GM21528 (cell line): Measurements from ENCODE around the gene RCOR3.
A peak's percentile ranks its signal among the peaks of the same experiment; 100 is the strongest.
"Not testable (repeated sequence)": the region's sequence is repeated elsewhere in the genome, so short reads cannot be mapped to it uniquely, and the experiment has no call there.

Experiments
- ATAC-seq: cut with Tn5 transposase; IDR thresholded peaks from one replicate; pipeline ENCODE4 v1.9.1; 2021; ENCODE audit warnings: mild to moderate bottlenecking, moderate library complexity; ENCODE audit not compliant: unreplicated experiment, low FRiP score

The RCOR3 gene

GRCh38 chr1:211259638-211260126 is 516 bp downstream of the RCOR3 start:
- ATAC-seq, result peak; percentile 15

- ATAC-seq, result peak; percentile 47
Measured at GRCh38 chr1:211260141-211261107, 1.3 kb downstream of the RCOR3 start.

- no peak for ATAC-seq
Measured at GRCh38 chr1:211261229-211261628, 2.1 kb downstream of the RCOR3 start.

GRCh38 chr1:211263022-211263421 is 3.9 kb downstream of the RCOR3 start:
- ATAC-seq, result not testable (repeated sequence)

GRCh38 chr1:211267204-211267857 is 8.2 kb downstream of the RCOR3 start:
- no peak for ATAC-seq

GRCh38 chr1:211279340-211279739 is 20.2 kb downstream of the RCOR3 start:
- no peak for ATAC-seq

DNA sequence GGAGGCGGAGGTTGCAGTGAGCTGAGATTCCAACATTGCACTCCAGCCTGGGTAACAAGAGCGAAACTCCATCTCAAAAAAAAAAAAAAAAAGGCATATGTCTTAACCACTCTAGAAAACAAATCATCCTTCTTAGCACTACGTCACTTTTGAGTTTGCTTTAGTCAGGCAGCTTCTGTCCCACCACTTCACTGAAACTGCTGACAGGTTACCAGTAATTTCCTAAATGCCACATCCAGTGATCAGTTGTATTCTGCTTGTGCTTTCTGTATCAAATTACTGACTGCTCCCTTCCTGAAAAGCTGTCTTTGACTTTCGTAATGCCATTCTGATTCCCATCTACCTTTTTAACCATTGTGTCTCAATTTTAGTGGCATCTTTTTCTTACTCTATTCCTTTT is 21.7 kb downstream of the RCOR3 start:
- ATAC-seq, result no peak

- ATAC-seq, result no peak
Measured at GRCh38 chr1:211281320-211282022, 22.3 kb downstream of the RCOR3 start.

- no peak for ATAC-seq
Measured at GRCh38 chr1:211282023-211282373, 22.8 kb downstream of the RCOR3 start.

DNA sequence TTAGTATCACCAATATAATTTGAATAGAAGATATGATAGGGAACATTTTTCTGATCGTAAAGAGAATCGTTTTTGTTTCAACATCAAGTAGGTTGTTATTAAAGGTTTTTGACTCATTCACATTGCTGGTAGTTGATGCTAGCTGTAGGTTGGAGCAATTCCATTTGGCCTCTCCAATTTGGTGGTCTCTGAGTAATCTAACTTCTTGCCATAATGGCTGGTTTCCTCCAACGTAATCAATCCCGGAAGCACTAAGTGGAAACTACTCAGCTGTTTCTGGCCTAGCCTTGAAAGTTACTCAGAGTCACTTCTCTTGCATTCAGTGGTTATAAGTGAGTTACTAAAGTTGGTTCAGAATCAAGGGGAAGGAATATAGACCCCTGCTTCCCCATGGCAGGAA is 26.0 kb downstream of the RCOR3 start:
- ATAC-seq, result no peak

GRCh38 chr1:211287218-211287617 is 28.1 kb downstream of the RCOR3 start:
- ATAC-seq, result no peak

DNA sequence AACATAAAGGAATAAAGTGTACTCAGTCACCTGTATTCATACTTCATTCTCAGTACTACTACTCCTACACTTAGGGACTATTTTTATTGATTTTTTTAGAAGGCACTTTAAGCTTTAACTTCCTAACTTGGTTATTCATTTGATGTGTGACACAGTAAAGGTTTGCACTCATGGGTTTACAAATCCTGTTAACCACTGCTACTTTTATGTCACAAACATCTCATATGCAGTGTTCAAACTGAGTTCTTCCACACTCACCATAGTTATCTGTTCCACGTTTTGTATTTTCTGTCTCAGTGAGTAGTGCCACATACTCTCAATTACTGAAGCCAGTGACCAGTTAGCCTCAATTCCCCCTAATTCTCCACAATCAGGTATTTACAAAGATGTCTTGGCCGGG is 33.2 kb downstream of the RCOR3 start:
- ATAC-seq, result no peak

GRCh38 chr1:211296396-211296795 is 37.2 kb downstream of the RCOR3 start:
- no peak for ATAC-seq

GRCh38 chr1:211305044-211305443 is 45.9 kb downstream of the RCOR3 start:
- ATAC-seq, result peak; percentile 91

DNA sequence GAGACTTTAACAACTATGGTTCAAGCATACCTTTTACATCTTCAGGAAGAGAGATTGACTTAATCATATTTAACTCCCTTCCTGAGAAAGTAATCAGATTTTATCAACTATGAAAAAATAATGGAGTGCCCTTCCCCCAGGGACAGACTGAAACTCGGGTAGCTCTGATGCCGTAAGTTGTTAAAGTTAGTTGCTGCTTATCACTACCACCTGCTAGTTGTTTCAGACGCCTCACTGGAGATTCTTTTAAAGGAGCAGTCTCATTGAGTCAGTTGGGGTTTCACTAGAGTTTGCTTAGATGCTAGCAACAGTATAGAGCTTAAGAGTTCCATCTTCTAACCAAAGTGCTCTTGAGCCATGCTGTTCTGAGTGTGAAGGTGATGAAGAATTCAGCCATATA is 50.5 kb downstream of the RCOR3 start:
- no peak for ATAC-seq

DNA sequence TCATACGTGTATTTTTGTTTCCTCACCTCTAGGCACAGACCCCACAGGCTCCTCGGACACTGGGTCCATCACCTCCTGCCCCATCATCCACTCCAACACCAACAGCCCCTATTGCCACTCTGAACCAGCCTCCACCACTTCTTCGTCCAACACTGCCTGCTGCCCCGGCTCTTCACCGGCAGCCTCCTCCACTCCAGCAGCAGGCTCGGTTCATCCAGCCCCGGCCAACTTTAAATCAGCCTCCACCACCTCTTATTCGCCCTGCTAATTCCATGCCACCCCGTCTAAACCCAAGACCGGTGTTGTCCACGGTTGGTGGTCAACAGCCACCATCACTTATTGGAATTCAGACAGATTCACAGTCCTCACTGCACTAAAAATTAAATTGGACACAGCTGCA is 54.2 kb downstream of the RCOR3 start:
- ATAC-seq, result no peak

GRCh38 chr1:211318576-211319280 is 59.6 kb downstream of the RCOR3 start:
- no peak for ATAC-seq

- no peak for ATAC-seq
Measured at GRCh38 chr1:211319892-211320291, 60.7 kb downstream of the RCOR3 start.

DNA sequence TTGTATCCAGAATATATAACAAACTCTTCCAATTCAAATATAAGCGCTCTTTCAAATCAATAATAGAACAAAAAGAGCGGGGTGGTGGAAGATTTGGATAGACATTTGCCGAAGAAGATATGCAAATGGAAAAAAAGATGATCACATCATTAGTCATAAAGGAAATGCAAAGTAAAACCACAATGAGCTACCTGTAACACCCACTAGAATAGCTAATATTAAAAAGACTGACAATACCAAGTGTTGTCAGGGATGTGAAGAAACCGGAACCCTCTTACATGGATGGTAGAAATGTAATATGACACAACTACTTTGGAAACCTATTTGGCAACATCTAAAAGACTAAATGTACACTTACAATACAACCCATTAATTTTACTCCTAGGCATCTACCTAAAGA is 61.8 kb downstream of the RCOR3 start:
- no peak for ATAC-seq

DNA sequence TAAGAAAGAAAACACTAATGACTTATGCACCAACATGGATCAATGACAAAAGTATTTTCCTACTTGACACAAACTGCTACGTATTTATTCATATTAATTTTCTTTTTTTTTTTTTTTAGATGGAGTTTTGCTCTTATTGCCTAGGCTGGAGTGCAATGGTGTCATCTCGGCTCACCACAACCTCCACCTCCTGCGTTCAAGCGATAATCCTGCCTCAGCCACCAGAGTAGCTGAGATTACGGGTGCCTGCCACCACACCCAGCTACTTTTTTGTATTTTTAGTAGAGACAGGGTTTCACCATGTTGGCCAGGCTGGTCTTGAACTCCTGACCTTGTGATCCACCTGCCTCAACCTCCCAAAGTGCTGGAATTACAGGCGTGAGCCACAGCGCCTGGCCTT is 62.5 kb downstream of the RCOR3 start:
- not testable (repeated sequence) for ATAC-seq
